Lower leg skin (tissue), 3 donors: ENCODE results near the gene PIAS3.

Source experiments
- CTCF ChIP-seq, 3 donors: fragments of 450-650 bp; IDR thresholded peaks; one replicate each; pipeline ENCODE4 v1.5.1; 2016; ENCODE audit warnings: antibody characterized with exemption in 3 of 3, mild to moderate bottlenecking in 3 of 3, moderate library complexity in 2 of 3
- POLR2A ChIP-seq, 2 donors: fragments of 450-650 bp; IDR thresholded peaks; one replicate each; pipeline ENCODE4 v1.6.1; 2016 to 2017; ENCODE audit warnings: antibody characterized with exemption in 2 of 2, mild to moderate bottlenecking in 1 of 2, moderate library complexity in 1 of 2

DNA sequence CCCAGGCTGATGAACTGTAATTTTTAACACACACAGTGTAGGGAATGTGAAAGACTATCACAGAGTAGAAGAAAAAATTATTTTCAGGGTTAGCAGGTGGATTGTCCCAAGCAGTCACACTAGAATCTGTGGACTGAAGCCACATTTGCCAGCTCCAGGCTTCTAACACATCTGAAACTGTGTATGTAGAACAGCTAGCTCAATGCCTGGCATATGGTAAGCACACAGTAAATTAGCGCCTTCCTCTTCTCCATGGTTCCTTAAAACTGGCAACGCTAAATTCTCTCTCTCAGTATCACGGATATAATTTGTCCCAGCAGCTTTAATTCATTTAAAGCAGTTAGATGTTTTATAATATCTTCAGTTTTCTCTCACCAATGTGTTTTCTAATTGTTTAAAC lies 15.8 kb downstream of the PIAS3 start:
- TF ChIP-seq POLR2A (IDR thresholded peaks at IDR 0.05) (no peak), CTCF (IDR thresholded peaks at IDR 0.05) (no peak)
